ENCODE measurements around the gene DQX1. TPM values are rescaled to one million over a fixed set of nuclear protein-coding genes. Genes with fewer than 3 reads are reported as not detected.

Gene DQX1
- total and polyA plus RNA-seq, 9 of the 15 experiments (the other 6 are each of a cell fraction or from before 2014, with no cell fraction given), result 0.04 to 0.38 (median 0.18) TPM; not detected in 1

DNA sequence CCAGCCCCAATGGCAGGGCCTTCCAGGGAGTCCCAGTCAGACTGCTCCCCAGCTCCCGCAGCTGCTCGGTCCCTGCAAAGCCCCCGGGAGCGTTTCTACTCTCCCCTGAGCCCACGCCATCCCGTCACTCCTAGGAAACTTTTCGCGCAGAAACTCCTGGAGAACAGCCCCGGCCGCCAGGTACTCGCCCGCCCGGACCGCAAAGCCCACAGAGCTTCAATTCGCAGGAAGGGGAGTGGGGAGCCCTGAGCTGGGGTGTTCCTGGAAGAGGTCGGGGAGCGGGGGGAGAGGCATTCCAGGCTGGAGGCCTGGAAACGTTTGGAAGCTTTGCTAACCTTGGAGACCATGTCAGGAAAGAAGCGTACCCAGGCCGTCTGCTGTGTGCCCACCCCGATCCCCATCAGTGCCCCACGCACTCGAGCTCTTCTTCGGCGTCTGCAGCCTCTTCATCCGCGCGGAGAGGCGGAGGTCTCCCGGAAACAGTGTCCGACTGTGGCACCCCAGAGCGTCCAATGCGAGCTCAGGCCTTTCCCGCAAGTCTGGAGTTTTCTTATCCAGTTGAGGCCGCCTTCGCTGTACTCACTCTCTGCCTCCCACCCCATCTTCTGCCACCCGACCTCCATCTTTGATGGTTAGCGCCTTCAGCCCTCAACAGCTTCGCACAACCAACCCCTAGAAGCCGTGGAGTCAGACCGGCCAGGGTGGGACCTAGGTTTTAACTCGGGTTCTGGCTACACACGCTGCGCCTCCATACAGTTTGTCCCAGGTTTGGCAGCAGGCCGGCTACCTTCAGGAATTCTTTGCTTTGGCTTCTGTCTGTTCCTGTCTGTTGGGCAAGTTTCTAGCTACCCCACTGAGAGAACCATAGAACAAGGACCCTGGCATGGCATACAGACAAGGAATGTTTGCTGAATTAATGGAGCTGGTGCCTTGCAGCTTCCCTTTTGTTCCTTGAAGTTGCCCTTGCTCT lies 22.2 kb downstream of the DQX1 start (continued):
- TF ChIP-seq ZFX (CRISPR knock-in tag; IDR thresholded peaks at IDR 0.05) (peak; percentile 67; the same call in 1 of the 2 replicates), ETV1 (tag; conservative IDR thresholded peaks at IDR 0.05; ENCODE audit: low read depth) (no peak; the same call in 1 of the 2 replicates), PCBP1 (IDR thresholded peaks at IDR 0.05; ENCODE audit: low read depth, low read length, poor library complexity, severe bottlenecking) (peak; percentile 63)

DNA sequence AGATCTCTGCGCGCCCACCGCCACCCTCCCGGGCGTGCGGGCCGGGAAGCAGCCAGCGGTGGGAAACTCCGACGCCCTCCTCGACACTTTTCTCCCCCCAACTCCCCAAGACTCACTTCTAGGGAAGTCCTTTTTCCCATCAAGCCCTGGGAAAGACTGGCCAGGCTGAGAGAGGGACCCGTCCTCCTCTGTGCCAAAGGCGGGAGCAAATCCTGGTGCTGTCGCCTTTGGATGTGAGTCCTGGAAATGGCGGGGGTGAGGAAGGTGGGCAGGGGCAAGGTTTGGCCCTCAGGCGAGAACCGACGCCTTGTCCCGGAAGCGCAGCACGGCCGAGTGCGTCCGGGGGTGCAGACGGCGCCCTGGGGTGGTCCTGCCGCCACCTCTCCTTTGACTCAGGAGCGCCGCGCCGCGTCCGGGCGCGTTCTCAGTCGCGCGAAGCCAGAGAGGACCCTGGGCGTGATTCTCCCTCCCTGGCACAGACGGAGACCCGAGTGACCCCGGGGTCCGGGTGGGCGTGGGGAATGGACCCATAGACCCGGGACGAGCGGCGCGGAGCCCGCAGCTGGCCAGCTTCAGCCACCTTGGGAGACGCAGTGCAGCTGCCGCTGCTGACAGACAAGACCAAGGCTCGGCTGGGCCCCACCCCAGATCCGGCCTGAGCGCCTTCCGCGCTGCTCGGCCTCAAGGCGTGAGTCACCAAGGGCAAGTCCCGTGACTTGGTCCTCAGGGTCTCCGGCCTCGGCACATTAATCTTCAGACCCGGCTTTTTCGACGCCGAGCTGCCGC lies 23.1 kb downstream of the DQX1 start:
- ChIA-PET POLR2A (interaction anchor here (0.6 to 1.6 kb wide), 13 partner anchors 9 to 440 kb away, joined by 3 to 6 read pairs (median 4); partner anchors contain the start of genes AUP1, CCDC142, HTRA2 and TTC31), CTCF (ENCODE audit: low intra/inter-chr PET ratio) (no interaction called here)
- Histone ChIP-seq H3K36me3 (ENCODE audit: control insufficient read depth, insufficient read depth, low read length) (peaks cover 13% of the 10 kb centered on the region; the same call in 2 of the 3 replicates), H3K79me2 (ENCODE audit: control insufficient read depth, insufficient read depth, low read length) (peaks cover 46% of the 10 kb centered on the region), H3K9ac (ENCODE audit: insufficient read depth in 1 of 2, low read depth in 2 of 2, low read length in 2 of 2) (peak overlapping the region; percentile 87 to 94), H3K9me1 (ENCODE audit: control insufficient read depth, insufficient read depth, low read length) (no peaks in the 10 kb centered on the region), H4K20me1 (replicated peaks; ENCODE audit: control insufficient read depth, insufficient read depth, low read length) (no peaks in the 10 kb centered on the region), H3K4me3 (peak overlapping the region; percentile 40), H3K27me3 (ENCODE audit: control insufficient read depth in 2 of 2, insufficient read depth in 2 of 2, low read length in 2 of 2) (no peaks in the 10 kb centered on the region), H2AFZ (ENCODE audit: low read depth, low read length) (peak overlapping the region; percentile 97), H3K4me1 (replicated peaks in 1 of 2; ENCODE audit: control insufficient read depth in 2 of 2, insufficient read depth in 2 of 2, low read length in 2 of 2) (peaks cover 29 to 69% of the 10 kb centered on the region in 2 experiments; a peak in 4 of 5 replicates), H3K27ac (ENCODE audit: extremely low read depth, low read depth, low read length) (peak overlapping the region; percentile 79), H3K4me2 (ENCODE audit: insufficient read depth, low read length) (peak overlapping the region; percentile 95), H3K9me3 (replicated peaks; ENCODE audit: control insufficient read depth, insufficient read depth, low read depth, low read length) (no peaks in the 10 kb centered on the region)
- DNase-seq (ENCODE audit: extremely low read depth in 1 of 4, low spot score in 3 of 4) (peak; percentile 77 to 94 (median 86)), FAIRE-seq (peak; percentile 89), ATAC-seq (peak; percentile 82)
- under 1% methylated on average over 60 of the region's 67 CpGs for WGBS (ENCODE audit: insufficient coverage, low coverage, missing lambda C conversion rate)
- in situ Hi-C loops (cut with MboI) (no loop called here), intact Hi-C loops (cut with micrococcal nuclease) (loop anchor here (1.0 to 5.0 kb wide), 2 partner anchors 20 to 69 kb away; partner anchors contain the start of gene TTC31)
- BruUV-seq (replicated peaks), result no TSS peak
- no peak for TF ChIP-seq SAP30 (IDR thresholded peaks at IDR 0.05; ENCODE audit: borderline replicate concordance, insufficient read depth, low read depth, low read length, poor library complexity, severe bottlenecking)
- TF ChIP-seq RBM25 (IDR thresholded peaks at IDR 0.05; ENCODE audit: low read depth, low read length, severe bottlenecking), result no peak
- TF ChIP-seq HOXB6 (CRISPR knock-in tag; IDR thresholded peaks at IDR 0.05; ENCODE audit: borderline replicate concordance), result no peak
- TF ChIP-seq, protein P1, sequence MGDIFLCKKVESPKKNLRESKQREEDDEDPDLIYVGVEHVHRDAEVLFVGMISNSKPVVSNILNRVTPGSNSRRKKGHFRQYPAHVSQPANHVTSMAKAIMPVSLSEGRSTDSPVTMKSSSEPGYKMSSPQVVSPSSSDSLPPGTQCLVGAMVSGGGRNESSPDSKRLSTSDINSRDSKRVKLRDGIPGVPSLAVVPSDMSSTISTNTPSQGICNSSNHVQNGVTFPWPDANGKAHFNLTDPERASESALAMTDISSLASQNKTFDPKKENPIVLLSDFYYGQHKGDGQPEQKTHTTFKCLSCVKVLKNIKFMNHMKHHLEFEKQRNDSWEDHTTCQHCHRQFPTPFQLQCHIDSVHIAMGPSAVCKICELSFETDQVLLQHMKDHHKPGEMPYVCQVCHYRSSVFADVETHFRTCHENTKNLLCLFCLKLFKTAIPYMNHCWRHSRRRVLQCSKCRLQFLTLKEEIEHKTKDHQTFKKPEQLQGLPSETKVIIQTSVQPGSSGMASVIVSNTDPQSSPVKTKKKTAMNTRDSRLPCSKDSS (IDR thresholded peaks at IDR 0.05; ENCODE audit: low read depth, partially characterized antibody), result no peak
- TF ChIP-seq RFX5 (IDR thresholded peaks at IDR 0.05; ENCODE audit: low read depth, low read length), result no peak
- TF ChIP-seq, protein P2, sequence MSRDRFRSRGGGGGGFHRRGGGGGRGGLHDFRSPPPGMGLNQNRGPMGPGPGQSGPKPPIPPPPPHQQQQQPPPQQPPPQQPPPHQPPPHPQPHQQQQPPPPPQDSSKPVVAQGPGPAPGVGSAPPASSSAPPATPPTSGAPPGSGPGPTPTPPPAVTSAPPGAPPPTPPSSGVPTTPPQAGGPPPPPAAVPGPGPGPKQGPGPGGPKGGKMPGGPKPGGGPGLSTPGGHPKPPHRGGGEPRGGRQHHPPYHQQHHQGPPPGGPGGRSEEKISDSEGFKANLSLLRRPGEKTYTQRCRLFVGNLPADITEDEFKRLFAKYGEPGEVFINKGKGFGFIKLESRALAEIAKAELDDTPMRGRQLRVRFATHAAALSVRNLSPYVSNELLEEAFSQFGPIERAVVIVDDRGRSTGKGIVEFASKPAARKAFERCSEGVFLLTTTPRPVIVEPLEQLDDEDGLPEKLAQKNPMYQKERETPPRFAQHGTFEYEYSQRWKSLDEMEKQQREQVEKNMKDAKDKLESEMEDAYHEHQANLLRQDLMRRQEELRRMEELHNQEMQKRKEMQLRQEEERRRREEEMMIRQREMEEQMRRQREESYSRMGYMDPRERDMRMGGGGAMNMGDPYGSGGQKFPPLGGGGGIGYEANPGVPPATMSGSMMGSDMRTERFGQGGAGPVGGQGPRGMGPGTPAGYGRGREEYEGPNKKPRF (IDR thresholded peaks at IDR 0.05; ENCODE audit: low read depth, low read length), result no peak
- TF ChIP-seq FOSL1 (tag; conservative IDR thresholded peaks at IDR 0.05), result peak; percentile 98
- TF ChIP-seq KDM5B (IDR thresholded peaks at IDR 0.05; ENCODE audit: insufficient replicate concordance, low read depth, low read length), result peak; percentile 49
- TF ChIP-seq TEAD4 (IDR thresholded peaks at IDR 0.05; ENCODE audit: low read length), result no peak
- no peak for TF ChIP-seq TEAD4 (CRISPR knock-in tag; IDR thresholded peaks at IDR 0.05; ENCODE audit: borderline replicate concordance)

Data from K562 (cell line).